ENCODE data around the gene GYPC.
"Not testable (repeated sequence)": the region's sequence is repeated elsewhere in the genome, so short reads cannot be mapped to it uniquely, and the experiment has no call there.

The GYPC gene

GRCh38 chr2:126642031-126642430, 13.9 kb upstream of the GYPC start:
- in situ Hi-C loops (cut with HindIII; ENCODE audit: low sequenced_read_pairs) = no loop called here
- no peak for DNase-seq (ENCODE audit: low read depth, low spot score)
- no peak for TF ChIP-seq CTCF (IDR thresholded peaks at IDR 0.05; ENCODE audit: low read depth, low read length)
- H3K4me3 ChIP-seq (ENCODE audit: low read depth, low read length) = no peak overlapping the region

GRCh38 chr2:126643431-126643830, 12.5 kb upstream of the GYPC start:
- no peak for TF ChIP-seq CTCF (IDR thresholded peaks at IDR 0.05; ENCODE audit: low read depth, low read length)
- no peak overlapping the region for H3K4me3 ChIP-seq (ENCODE audit: low read depth, low read length)
- no peak for DNase-seq (ENCODE audit: low read depth, low spot score)
- in situ Hi-C loops (cut with HindIII; ENCODE audit: low sequenced_read_pairs) = no loop called here

- DNase-seq (ENCODE audit: low read depth, low spot score) = no peak
- TF ChIP-seq CTCF (IDR thresholded peaks at IDR 0.05; ENCODE audit: low read depth, low read length) = no peak
- in situ Hi-C loops (cut with HindIII; ENCODE audit: low sequenced_read_pairs) = no loop called here
- H3K4me3 ChIP-seq (ENCODE audit: low read depth, low read length) = no peak overlapping the region
These were observed 12.0 kb upstream of the GYPC start for GRCh38 chr2:126643972-126644371.

- in situ Hi-C loops (cut with HindIII; ENCODE audit: low sequenced_read_pairs) = no loop called here
- no peak for DNase-seq (ENCODE audit: low read depth, low spot score)
- TF ChIP-seq CTCF (IDR thresholded peaks at IDR 0.05; ENCODE audit: low read depth, low read length) = no peak
These were observed 11.2 kb upstream of the GYPC start for GRCh38 chr2:126644630-126645191.

GRCh38 chr2:126645211-126645618, 10.7 kb upstream of the GYPC start:
- TF ChIP-seq CTCF (IDR thresholded peaks at IDR 0.05; ENCODE audit: low read depth, low read length) = no peak
- in situ Hi-C loops (cut with HindIII; ENCODE audit: low sequenced_read_pairs) = no loop called here
- no peak for DNase-seq (ENCODE audit: low read depth, low spot score)
- no peak overlapping the region for H3K4me3 ChIP-seq (ENCODE audit: low read depth, low read length)

More at GRCh38 chr2:126644630-126645191, 11.2 kb upstream of the GYPC start:
- no peak overlapping the region for H3K4me3 ChIP-seq (ENCODE audit: low read depth, low read length)

GRCh38 chr2:126646026-126646425, 9.9 kb upstream of the GYPC start:
- TF ChIP-seq CTCF (IDR thresholded peaks at IDR 0.05; ENCODE audit: low read depth, low read length) = no peak
- no peak overlapping the region for H3K4me3 ChIP-seq (ENCODE audit: low read depth, low read length)
- DNase-seq (ENCODE audit: low read depth, low spot score) = no peak
- in situ Hi-C loops (cut with HindIII; ENCODE audit: low sequenced_read_pairs) = no loop called here

- DNase-seq (ENCODE audit: low read depth, low spot score) = not testable (repeated sequence)
These were observed 8.1 kb upstream of the GYPC start for GRCh38 chr2:126647714-126648344.

GRCh38 chr2:126648345-126648786, 7.6 kb upstream of the GYPC start:
- H3K4me3 ChIP-seq (ENCODE audit: low read depth, low read length); in situ Hi-C loops (cut with HindIII; ENCODE audit: low sequenced_read_pairs); DNase-seq (ENCODE audit: low read depth, low spot score): not testable (repeated sequence)

More at GRCh38 chr2:126647714-126648344, 8.1 kb upstream of the GYPC start:
- H3K4me3 ChIP-seq (ENCODE audit: low read depth, low read length); in situ Hi-C loops (cut with HindIII; ENCODE audit: low sequenced_read_pairs): not testable (repeated sequence)
